HG03378 (cell line): ENCODE results near the gene CELSR3.

Experiments used
- ATAC-seq: cut with Tn5 transposase; IDR thresholded peaks from one replicate; pipeline ENCODE4 v1.9.1; 2021; ENCODE audit warnings: mild to moderate bottlenecking, moderate library complexity; ENCODE audit not compliant: unreplicated experiment

The CELSR3 gene

GRCh38 chr3:48661501-48662144 is 1.1 kb downstream of the CELSR3 start:
- no peak for ATAC-seq

GRCh38 chr3:48660800-48661400 is 1.8 kb downstream of the CELSR3 start:
- no peak for ATAC-seq

DNA sequence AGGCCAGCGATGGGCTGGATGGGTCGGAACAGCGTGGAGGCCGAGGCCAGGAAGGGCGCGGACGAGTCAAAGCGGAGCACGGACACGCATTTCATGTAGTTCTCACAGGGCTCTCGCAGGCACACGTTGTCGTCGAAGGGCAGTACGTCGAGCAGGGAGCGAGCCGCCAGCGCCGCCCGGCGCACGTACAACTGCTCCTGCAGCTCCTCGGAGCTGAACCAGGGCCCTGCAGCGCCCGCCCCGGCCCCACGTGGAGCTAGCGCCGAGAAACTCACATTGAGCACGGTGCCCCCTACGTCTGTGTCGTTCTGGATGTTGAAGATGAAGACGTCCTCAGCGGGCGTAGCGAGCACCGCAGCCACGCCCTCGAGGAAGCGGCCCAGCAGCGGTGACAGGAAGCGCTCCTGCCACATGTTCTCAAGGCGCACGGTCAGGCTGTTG is 5.8 kb downstream of the CELSR3 start:
- no peak for ATAC-seq

GRCh38 chr3:48656061-48656840 is 6.4 kb downstream of the CELSR3 start:
- peak; percentile 47 for ATAC-seq

GRCh38 chr3:48655606-48656005 is 7.1 kb downstream of the CELSR3 start:
- ATAC-seq = no peak

DNA sequence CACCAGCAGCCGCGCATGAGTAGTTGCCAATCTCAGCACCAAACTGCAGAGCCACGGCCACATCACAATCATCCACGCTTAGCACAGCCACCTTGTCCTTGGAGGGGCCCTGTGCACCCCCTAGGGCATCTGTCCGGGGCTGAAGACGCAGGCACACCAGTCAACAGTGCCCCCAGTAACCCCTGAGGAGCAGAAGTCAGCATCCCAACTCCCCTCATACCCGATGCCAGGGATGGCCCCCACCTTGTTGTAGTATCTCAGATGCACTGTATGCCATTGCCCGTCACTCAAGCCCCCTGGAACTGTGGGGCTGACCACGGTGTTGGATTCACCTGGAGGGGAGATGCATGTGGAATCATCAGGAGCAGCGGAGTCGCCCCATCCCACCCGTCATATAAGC is 7.6 kb downstream of the CELSR3 start:
- no peak for ATAC-seq

DNA sequence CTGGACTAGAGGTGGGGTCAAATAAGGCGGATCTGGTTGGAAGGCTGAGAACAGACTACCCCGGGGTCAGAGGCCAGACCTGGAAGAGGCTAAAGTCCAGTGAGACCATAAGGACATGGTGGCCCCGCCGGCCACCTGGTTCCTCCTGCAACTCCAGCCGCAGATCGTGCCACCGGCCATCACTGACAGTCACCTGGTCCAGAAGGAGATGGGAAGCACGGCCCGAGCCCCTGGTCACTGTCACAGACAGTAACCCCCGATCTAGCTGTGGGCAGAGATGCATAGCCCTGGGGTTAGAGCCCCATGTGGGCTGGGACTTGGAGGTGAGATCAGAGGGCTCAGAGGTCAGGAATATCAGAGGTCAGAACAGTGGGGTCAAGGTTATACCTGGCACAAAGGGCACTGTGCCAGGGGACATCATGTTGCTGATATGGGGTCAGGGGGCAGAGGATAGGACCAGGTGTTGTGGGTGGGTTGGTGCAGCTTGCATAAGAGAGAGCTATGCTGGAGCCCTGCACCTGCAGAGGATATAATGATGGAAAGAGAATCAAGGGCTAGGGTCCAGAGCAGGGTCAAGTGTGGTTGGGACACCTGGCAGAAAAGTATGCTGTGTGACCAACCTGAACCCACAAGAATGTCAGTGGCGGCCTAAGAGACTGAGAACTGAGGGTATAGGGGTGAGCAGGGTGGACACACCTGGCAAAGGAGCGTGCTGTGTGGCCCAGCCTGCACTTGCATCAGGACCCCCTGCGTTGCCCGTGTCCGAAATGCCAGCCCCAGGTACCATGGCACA is 9.6 kb downstream of the CELSR3 start:
- ATAC-seq = no peak

DNA sequence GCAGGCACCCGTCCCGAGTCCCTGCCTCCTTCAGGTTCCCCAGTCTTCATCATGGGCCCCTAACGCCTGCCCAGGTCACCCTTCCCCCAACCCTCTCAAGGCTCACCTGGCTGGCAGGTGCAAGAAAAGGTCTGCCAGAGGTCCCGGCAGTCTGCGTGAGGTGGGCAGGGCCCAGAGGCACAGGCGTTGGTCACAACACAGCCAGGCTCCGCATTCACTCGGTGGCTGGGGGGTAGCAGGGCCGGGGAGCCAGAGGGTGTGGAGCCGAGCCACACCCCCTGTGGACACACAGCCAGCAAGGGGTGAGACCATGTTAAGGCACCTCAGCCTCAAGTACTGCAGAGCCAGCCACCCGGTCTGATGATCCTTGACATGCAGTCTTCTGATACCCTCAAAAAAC is 10.9 kb downstream of the CELSR3 start:
- no peak for ATAC-seq

DNA sequence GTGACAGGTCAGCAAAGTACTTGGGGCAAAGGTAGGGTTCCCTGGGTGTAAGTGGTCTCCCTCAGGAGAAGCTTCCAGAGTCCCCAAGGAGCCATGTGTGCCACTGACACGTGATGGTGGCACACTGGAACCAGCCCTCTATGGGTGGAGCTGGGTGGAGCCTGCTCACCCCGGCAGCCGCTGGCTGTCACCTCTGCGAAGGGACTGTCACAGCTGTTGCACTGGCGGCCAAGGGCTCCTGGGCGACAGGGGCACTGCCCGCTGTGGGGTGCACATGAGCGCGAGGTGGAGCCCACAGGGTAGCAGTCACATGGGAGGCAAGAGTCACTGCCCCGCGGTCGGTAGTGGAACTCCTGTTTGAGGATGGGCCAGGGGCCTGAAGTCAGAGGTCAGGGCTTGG is 12.0 kb downstream of the CELSR3 start:
- no peak for ATAC-seq

DNA sequence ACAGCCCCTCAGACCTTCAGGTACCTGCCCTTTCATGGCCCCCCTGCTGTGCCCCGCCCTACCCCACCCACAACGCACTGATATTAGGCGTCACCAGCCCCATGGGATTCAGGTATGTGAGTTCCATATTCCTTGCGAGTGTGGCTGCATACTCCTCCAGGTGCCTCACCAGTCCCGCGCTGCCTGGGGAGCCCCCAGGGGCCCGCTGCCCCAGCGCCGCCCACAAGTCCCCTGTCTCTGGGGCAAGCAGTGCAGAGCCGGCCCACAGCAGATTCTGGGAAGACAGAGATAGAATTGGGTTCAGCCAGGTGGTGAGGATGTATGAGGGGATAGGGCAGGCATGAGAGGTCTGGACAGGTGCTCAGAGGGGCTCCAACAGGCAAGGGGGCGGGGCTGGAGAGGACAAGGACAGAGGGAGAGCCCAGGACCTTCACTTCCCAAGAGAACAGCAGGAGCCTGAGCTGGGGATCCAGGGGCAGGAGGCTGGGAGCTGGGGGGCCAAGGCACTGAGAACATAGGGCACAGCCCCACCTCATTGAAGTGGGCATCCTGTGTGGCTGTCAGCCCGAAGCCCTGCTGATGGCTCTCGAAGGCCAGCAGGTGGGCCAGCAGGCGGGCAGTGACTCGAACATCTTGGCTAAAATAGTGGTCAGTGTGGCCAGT is 14.4 kb downstream of the CELSR3 start:
- ATAC-seq = no peak

DNA sequence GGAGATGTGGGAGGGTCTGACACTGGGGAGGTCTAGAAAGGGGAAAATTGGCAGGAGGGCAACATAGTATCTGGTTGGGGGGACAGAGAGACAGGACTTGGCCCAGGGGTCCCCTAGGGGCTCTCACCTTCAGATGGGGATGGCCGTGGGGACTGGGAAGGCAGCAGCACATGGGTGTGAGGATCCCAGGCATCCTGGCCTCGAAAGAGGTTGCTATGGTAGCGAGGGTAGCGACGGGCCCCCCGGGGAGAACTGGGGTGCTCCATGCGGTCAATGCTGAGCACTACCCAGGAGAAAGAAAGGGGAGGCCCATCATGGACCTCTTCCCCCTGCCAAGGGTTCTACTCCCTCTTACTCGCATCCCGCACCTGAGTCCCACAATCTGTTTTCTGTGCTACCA is 15.0 kb downstream of the CELSR3 start:
- ATAC-seq = no peak

DNA sequence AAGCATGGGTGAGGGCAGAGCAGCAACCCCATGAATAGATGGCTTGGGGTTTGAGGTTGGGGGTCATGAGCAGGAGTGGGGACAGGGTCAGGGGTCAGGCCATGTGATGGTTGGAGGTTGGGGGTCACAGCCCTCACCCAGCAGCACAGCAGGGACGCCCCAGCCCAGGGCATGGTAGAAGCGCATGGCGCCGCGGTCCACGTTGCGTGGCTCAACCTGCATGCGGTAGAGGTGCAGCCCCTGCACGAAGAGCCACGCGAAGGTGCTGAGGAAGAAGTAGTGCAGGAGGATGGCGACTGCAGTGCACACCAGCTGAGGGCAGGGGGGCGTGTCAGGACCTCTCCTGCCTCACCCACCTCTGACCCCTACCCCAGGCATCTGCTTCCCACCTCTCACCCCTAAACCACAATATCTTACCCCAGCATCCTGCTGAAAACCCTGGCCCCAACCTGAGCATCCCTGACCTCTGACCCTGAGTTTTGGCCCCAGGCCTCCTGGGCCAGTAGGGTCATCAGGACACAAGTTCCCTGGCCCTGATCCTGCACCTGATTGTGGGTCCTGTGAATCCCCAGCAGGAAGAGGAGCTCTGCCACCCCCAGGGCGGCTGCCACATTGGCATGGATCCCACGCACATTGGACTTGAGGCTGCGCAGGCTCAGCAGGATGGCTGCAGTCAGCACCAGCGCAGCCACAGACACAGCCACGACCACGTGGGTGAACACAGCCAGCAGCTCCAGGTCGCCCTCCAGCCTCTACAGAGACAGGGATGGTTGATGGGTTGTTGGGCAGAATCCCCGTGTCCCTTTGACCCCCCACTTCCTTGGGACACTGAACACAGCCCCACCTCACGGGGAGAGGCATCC is 17.6 kb downstream of the CELSR3 start:
- ATAC-seq = no peak

DNA sequence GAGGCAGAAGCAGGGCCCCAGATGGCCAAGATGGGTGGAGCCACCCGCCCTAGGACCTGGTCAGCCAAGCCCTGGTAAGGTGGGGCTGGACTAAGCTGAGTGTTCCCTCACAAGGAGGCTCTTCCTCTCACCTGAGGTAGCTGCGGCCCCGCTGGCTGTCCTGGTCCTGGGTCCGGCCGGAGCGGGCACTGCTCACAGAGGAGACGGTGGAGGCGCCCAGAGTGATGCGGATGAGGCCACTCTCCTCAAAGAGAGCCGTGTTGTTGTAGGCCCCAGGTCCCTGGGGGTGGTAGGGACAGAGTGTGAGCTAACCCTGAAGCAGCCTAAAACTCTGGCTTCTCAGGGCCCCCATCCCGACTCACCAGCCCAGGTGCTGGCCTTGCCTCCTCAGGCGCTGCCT is 20.1 kb downstream of the CELSR3 start:
- no peak for ATAC-seq

- no peak for ATAC-seq
Measured at GRCh38 chr3:48641396-48641795, 21.3 kb downstream of the CELSR3 start.

DNA sequence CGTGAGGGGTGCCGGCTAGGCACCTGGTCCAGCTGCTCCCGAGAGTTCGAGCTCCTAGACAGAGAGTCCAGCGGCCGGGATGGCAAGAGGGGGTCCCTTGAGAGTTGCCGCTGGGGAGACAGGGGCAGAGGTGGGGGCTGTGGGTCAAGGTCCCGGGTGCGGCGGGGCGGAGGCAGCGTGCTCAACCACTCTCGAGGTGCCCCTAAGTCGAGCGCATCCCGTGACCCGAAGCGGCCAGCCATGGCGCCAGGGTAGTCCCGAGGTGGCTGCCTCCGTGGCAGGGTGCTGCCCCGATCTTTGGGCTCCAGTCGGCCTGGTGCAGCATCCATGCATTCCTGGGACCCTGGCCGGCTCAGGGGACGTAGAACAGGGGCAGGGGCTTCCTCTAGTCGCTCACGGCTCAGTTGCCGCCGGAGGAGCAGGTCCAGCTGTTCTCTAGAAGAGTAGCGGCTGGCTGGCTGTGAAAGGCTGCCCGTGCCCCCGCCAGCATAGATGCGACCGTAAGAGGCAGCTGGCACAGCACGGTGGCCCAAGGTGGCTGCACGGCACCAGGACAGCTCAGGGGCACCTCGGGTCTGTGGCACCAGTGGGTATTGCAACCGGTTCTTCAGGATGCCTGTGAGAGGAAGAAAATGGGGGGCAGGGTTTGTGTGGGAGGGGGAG is 22.6 kb downstream of the CELSR3 start:
- ATAC-seq = no peak

GRCh38 chr3:48637305-48637704 is 25.4 kb downstream of the CELSR3 start:
- no peak for ATAC-seq

DNA sequence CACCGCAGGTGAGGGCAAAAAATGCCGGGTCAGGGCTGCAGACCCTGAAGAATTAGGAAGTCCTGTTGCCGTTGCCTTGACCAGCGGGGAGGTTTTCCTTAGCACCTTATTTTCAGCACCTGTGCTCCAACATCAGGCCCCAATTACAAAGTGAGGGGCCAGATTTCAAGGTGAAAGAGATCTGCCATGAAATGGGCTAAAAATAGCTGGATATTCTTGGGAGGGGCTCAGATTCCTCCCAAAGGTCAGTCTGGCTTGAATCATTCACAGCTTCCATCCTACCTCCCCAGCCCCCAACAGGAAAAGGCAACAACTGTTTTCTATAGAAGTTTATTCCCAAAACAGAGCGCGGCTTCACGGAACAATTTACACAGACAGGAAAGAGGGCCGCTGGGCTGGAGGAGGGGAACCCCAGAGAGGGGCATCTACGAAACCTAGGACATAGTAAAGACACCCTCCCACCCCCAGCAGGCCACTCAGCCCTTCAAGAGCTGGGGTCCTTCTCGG is 26.5 kb downstream of the CELSR3 start:
- ATAC-seq = no peak

DNA sequence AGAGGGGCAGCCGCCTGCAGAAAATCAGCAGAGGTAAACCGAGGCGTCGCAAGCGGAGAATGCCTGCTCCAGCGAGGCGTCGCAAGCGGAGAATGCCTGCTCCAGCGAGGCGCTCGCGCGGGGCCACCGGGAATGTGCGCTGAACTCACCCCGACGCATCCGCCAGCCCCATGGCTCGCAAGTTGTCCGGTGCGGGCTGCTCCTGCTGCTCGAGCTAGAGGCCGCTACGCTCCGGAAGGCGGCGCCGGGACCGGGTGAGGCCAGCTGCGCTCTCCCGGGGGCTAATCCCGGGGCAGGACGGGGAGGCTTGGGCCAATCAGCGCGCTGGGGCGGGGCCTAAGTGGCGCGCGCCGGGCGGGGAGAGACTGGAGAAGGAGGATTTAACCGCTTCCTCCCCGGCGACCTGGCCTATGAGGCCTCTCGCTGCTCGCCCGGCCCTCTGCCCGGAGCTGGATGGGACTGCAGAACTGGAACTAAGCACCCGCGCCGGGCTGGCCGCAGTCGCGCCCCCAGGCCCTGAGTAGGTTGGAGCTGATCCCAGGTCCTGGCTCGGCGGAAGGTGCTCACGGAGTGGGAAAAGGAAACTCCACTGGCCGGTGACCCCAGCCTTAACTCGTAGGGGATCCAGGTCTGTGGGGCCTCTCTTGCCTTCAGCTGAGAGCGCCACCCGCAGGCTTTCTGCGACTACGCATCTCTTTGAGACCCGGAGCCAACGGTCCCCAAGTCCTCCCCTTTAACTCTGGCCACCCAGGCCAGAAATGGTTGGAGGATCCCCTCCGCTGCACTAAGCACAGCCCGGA is 27.3 kb downstream of the CELSR3 start, which contains the start of gene SLC26A6:
Gene SLC26A6, minus strand, starts transcription at position 240 of the 800 bp plus-strand sequence. Its CDS starts 68 bp downstream, at position 172.
- ATAC-seq = peak; percentile 74
